Measurements from ENCODE around the gene DISC1. TPM values are rescaled to one million over a fixed set of nuclear protein-coding genes. Genes with fewer than 3 reads are reported as not detected.

Gene DISC1
- total and polyA plus RNA-seq, 2 of the 13 experiments (the other 11 are each of a cell fraction or from before 2014, with no cell fraction given) = 4.2 to 4.6 TPM

- TF ChIP-seq, protein P1, sequence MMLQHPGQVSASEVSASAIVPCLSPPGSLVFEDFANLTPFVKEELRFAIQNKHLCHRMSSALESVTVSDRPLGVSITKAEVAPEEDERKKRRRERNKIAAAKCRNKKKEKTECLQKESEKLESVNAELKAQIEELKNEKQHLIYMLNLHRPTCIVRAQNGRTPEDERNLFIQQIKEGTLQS (CRISPR knock-in tag; IDR thresholded peaks at IDR 0.05) = no peak
- TF ChIP-seq CREM (IDR thresholded peaks at IDR 0.05) (no peak), CREM (CRISPR knock-in tag; IDR thresholded peaks at IDR 0.05) (no peak), SATB2 (CRISPR knock-in tag; IDR thresholded peaks at IDR 0.05) (no peak), ZNF10 (CRISPR knock-in tag; IDR thresholded peaks at IDR 0.05; ENCODE audit: borderline replicate concordance, low read depth) (no peak), ZNF331 (CRISPR knock-in tag; IDR thresholded peaks at IDR 0.05) (no peak)
These were observed 388.4 kb downstream of the DISC1 start (continued) for GRCh38 chr1:232014941-232015340.

DNA sequence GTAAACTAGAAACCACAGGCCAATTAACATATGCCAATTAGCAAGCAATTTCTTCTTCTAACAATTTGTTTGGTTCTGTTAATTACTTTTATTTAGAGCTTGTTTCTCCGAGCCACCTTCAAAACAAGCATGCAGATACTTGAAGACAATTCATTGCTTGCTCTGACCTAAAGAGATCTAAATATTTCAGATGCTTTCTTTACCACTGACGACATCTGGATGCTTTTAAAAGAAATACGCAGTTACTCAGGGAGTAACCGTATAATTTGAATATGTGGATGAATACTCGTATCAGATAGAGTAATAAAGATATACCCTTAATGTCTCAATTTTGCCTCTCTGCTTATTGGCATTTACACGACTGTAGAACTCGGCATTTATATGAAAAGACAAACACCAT, 390.0 kb downstream of the DISC1 start:
- Histone ChIP-seq H3K79me2 (ENCODE audit: insufficient read depth, low read length) (no peaks in the 10 kb centered on the region), H3K4me2 (ENCODE audit: low read depth, low read length) (no peak overlapping the region), H3K27me3 (ENCODE audit: control insufficient read depth in 1 of 2, insufficient read depth in 2 of 2, low read length in 2 of 2) (no peaks in the 10 kb centered on the region), H3K9ac (ENCODE audit: insufficient read depth, low read depth, low read length) (no peak overlapping the region), H2AFZ (ENCODE audit: low read length) (no peak overlapping the region), H3K4me1 (ENCODE audit: insufficient read depth, low read length) (no peaks in the 10 kb centered on the region), H3K4me3 (replicated peaks in 1 of 3; ENCODE audit: insufficient read depth in 1 of 3, low read depth in 2 of 3, low read length in 3 of 3) (no peak overlapping the region), H3K27ac (ENCODE audit: extremely low read length, insufficient read depth, low read length) (no peak overlapping the region), H3K36me3 (replicated peaks in 1 of 2; ENCODE audit: control insufficient read depth in 1 of 2, insufficient read depth in 2 of 2, low read length in 2 of 2) (no peaks in the 10 kb centered on the region; a peak in 1 of 5 replicates), H4K20me1 (ENCODE audit: insufficient read depth, low read length) (no peaks in the 10 kb centered on the region), H3K9me3 (ENCODE audit: low read length) (no peaks in the 10 kb centered on the region)
- no peak for FAIRE-seq
- in situ Hi-C loops (cut with HindIII; ENCODE audit: extremely low pct_ligation_motif_present, low pct_unique_long_range_greater_than_20kb) (no loop called here), intact Hi-C loops (cut with micrococcal nuclease; ENCODE audit: unreplicated experiment) (no loop called here)
- ChIA-PET CTCF (ENCODE audit: low intra/inter-chr PET ratio, low total read pairs) (no interaction called here), POLR2A (no interaction called here)
- BruUV-seq (replicated peaks) = no TSS peak
- TF ChIP-seq HMGA1 (CRISPR knock-in tag; conservative IDR thresholded peaks at IDR 0.05) (no peak), MIER3 (CRISPR knock-in tag; IDR thresholded peaks at IDR 0.05; ENCODE audit: borderline replicate concordance) (no peak), TCF7L2 (IDR thresholded peaks at IDR 0.05; ENCODE audit: low read depth, low read length) (no peak), ZNF333 (CRISPR knock-in tag; IDR thresholded peaks at IDR 0.05; ENCODE audit: borderline replicate concordance) (no peak), FOXA1 (IDR thresholded peaks at IDR 0.05) (no peak), FOXA1 (CRISPR knock-in tag; IDR thresholded peaks at IDR 0.05) (no peak), ZFP1 (CRISPR knock-in tag; IDR thresholded peaks at IDR 0.05) (no peak), THAP11 (CRISPR knock-in tag; IDR thresholded peaks at IDR 0.05) (no peak)
- ATAC-seq = no peak
- WGBS (ENCODE audit: low lambda C conversion rate) = 97% methylated on average over 7 of the region's 7 CpGs
- no peak for DNase-seq (ENCODE audit: low spot score)
